Loucy (cell line): Measurements from ENCODE around the gene CTAGE6.
"Not testable (repeated sequence)": the region's sequence is repeated elsewhere in the genome, so short reads cannot be mapped to it uniquely, and the experiment has no call there.

Experiments used
- H2AFZ ChIP-seq: fragments of 200-600 bp; sonication (generic); 2 replicates; pipeline ENCODE4 v1.6.0; 2016; ENCODE audit warnings: antibody characterized with exemption, mild to moderate bottlenecking, low read length, moderate library complexity
- H3F3A ChIP-seq: fragments of 200-600 bp; 2 replicates; pipeline ENCODE4 v1.6.0; 2016; ENCODE audit warnings: antibody characterized with exemption, low read depth, mild to moderate bottlenecking
- H3K27me3 ChIP-seq: fragments of 200-600 bp; sonication (generic); 2 replicates; pipeline ENCODE4 v1.6.1; 2014; ENCODE audit warnings: low read length, mild to moderate bottlenecking; ENCODE audit not compliant: insufficient read depth, poor library complexity, severe bottlenecking
- H3K36me3 ChIP-seq: fragments of 200-600 bp; sonication (generic); 2 replicates; pipeline ENCODE4 v1.6.1; 2016; ENCODE audit warnings: low read length; ENCODE audit not compliant: insufficient read depth
- H3K4me1 ChIP-seq: fragments of 200-600 bp; sonication (generic); 2 replicates; pipeline ENCODE4 v1.5.1; 2014; ENCODE audit warnings: low read length, mild to moderate bottlenecking; ENCODE audit not compliant: insufficient read depth, poor library complexity, severe bottlenecking
- H3K4me2 ChIP-seq: fragments of 200-600 bp; sonication (generic); 2 replicates; pipeline ENCODE4 v1.6.0; 2014; ENCODE audit warnings: antibody characterized with exemption, low read length, low read depth, mild to moderate bottlenecking; ENCODE audit not compliant: poor library complexity, severe bottlenecking
- H3K4me3 ChIP-seq: fragments of 200-600 bp; sonication (generic); 2 replicates; pipeline ENCODE4 v1.5.1; 2014; ENCODE audit warnings: low read length, mild to moderate bottlenecking, mixed read lengths; ENCODE audit not compliant: poor library complexity, severe bottlenecking
- H3K79me2 ChIP-seq: fragments of 200-600 bp; sonication (generic); 2 replicates; pipeline ENCODE4 v1.6.1; 2014; ENCODE audit warnings: low read length; ENCODE audit not compliant: insufficient read depth
- H3K9ac ChIP-seq: fragments of 200-600 bp; sonication (generic); 2 replicates; pipeline ENCODE4 v1.6.0; 2014; ENCODE audit warnings: mild to moderate bottlenecking, low read depth, low read length, moderate library complexity; ENCODE audit not compliant: poor library complexity, severe bottlenecking
- H3K9me2 ChIP-seq: fragments of 200-600 bp; sonication (generic); replicated peaks from 2 replicates; pipeline ENCODE4 v1.6.1; 2016; ENCODE audit warnings: low read depth, low read length, mixed read lengths
- H3K9me3 ChIP-seq: fragments of 200-600 bp; sonication (generic); 2 replicates; pipeline ENCODE4 v1.6.1; 2014; ENCODE audit warnings: mild to moderate bottlenecking, antibody characterized with exemption, low read length, low read depth; ENCODE audit not compliant: insufficient read depth
- H4K20me1 ChIP-seq: fragments of 200-600 bp; sonication (generic); 2 replicates; pipeline ENCODE4 v1.6.0; 2014; ENCODE audit warnings: antibody characterized with exemption, low read length, mild to moderate bottlenecking; ENCODE audit not compliant: insufficient read depth, poor library complexity, severe bottlenecking

CTAGE6 gene, protein sequence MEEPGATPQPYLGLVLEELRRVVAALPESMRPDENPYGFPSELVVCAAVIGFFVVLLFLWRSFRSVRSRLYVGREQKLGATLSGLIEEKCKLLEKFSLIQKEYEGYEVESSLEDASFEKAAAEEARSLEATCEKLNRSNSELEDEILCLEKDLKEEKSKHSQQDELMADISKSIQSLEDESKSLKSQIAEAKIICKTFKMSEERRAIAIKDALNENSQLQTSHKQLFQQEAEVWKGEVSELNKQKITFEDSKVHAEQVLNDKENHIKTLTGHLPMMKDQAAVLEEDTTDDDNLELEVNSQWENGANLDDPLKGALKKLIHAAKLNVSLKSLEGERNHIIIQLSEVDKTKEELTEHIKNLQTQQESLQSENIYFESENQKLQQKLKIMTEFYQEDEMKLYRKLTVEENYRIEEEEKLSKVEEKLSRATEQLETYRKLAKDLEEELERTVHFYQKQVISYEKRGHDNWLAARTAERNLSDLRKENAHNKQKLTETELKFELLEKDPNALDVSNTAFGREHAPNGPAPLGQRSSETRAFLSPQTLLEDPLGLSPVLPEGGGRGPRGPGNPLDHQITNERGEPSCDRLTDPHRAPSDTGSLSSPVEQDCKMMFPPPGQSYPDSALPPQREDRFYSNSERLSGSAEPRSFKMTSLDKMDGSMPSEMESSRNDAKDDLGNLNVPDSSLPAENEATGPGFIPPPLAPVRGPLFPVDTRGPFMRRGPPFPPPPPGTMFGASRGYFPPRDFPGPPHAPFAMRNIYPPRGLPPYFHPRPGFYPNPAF

DNA sequence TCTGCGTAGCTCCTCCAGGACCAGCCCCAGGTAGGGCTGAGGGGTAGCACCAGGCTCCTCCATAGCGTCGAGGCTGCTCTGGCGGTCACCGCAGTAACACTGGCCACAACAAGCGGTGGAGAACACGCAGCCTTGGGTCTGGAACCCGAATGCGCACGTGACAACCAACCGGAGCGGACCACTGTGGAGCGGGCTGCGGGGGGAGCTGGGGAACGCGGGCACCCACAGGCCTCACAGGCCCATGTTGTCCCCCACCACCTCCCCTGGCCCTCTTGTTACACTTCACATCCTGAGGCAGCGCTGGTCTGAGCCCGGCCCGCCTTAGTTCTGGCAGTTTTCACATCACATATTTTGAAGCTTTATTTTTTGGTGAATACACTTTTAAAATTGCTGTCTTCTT is at the start of gene CTAGE6:
Gene CTAGE6 (minus strand): TSS at position 101 of the 400 bp plus-strand sequence. CDS start 38 bp downstream, at position 63.
- H3K27me3 ChIP-seq, H3K9ac ChIP-seq, H3K79me2 ChIP-seq, H3F3A ChIP-seq, H3K9me3 ChIP-seq, H3K4me3 ChIP-seq, H3K4me1 ChIP-seq, H3K4me2 ChIP-seq, H3K36me3 ChIP-seq, H2AFZ ChIP-seq, H4K20me1 ChIP-seq, H3K9me2 ChIP-seq: not testable (repeated sequence)

- not testable (repeated sequence) for H3K4me1 ChIP-seq, H3K36me3 ChIP-seq, H3K9ac ChIP-seq, H2AFZ ChIP-seq, H3K9me3 ChIP-seq, H3F3A ChIP-seq, H3K9me2 ChIP-seq, H4K20me1 ChIP-seq, H3K27me3 ChIP-seq, H3K79me2 ChIP-seq, H3K4me3 ChIP-seq, H3K4me2 ChIP-seq
Observed at GRCh38 chr7:143806664-143807071, 49.2 kb upstream of the CTAGE6 start.

DNA sequence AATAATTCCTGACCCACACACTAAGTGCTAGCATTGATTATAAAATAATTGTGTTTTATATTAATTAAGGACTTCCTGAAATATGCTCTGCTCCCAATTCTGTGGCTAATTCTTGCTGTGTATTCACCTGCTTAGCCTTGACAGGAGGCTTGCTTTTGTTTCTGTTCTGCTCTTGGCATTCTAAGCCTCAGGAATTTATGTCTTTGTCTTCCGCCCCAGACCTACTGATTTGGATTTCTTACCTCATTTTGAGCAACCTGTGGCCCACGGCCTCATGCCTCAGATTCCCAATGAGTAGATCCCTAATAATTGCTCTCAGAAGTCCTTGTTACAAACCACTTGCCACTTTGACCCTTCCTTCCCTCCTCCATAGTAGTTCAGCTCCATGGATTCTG is 40.4 kb upstream of the CTAGE6 start:
- not testable (repeated sequence) for H4K20me1 ChIP-seq, H3K36me3 ChIP-seq, H3K79me2 ChIP-seq, H3K27me3 ChIP-seq, H3K4me1 ChIP-seq, H3F3A ChIP-seq, H3K9me3 ChIP-seq, H3K9me2 ChIP-seq, H2AFZ ChIP-seq, H3K9ac ChIP-seq, H3K4me2 ChIP-seq, H3K4me3 ChIP-seq

DNA sequence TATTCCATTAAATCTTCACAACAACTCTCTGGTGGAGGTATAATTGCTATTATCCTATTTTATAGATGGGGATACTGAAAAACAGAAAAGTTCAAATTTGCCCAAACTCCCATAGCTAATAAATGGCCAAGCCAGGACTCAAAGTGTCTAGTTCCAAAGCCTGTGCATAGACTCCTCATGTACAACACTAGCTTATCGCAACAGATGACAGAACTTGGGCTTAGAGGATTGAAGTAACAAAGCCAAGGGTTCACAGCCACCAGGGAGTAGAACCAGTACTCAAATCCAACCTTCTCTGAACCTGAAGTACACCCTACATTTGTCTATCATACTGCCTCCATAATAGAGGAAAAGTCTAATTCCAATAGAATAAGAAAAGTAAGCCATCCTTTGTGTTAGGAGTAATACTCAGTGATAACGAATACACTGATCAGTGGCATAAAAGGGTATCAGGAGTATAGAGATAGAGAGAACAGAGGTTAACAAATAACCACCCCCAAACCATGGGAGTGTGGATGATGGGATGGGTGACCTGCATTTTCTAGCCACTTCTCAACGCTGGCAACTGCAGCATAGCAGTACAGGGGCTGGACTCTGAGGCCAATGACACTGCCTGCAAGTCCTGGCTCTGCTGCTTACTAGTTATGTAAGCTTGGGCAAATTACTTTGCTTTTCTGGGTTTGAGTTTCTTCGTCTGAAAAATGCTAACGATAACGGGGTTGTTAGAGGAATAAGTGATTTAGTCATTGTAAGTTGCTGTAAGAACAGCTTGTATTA is 39.8 kb upstream of the CTAGE6 start:
- H3K79me2 ChIP-seq, H3K4me2 ChIP-seq, H3K27me3 ChIP-seq, H3K36me3 ChIP-seq, H2AFZ ChIP-seq, H3K9me2 ChIP-seq, H4K20me1 ChIP-seq, H3K4me3 ChIP-seq, H3K4me1 ChIP-seq, H3F3A ChIP-seq, H3K9ac ChIP-seq, H3K9me3 ChIP-seq: not testable (repeated sequence)

- H3K36me3 ChIP-seq, H4K20me1 ChIP-seq, H3K79me2 ChIP-seq, H3K27me3 ChIP-seq, H2AFZ ChIP-seq, H3K9me3 ChIP-seq, H3K9me2 ChIP-seq, H3F3A ChIP-seq, H3K4me2 ChIP-seq, H3K4me1 ChIP-seq, H3K9ac ChIP-seq, H3K4me3 ChIP-seq: not testable (repeated sequence)
Observed at GRCh38 chr7:143795653-143796052, 38.2 kb upstream of the CTAGE6 start.

GRCh38 chr7:143792633-143793032 is 35.1 kb upstream of the CTAGE6 start:
- not testable (repeated sequence) for H3K9me2 ChIP-seq, H3F3A ChIP-seq, H3K4me1 ChIP-seq, H3K4me2 ChIP-seq, H3K27me3 ChIP-seq, H3K9me3 ChIP-seq, H3K36me3 ChIP-seq, H3K9ac ChIP-seq, H3K79me2 ChIP-seq, H3K4me3 ChIP-seq, H2AFZ ChIP-seq, H4K20me1 ChIP-seq
